MV-4-11 (cell line): Measurements from ENCODE around the gene PLCL1.

Experiments
- DNase-seq: peaks from one replicate; lab custom pipeline; 2025; lab: John Stamatoyannopoulos, UW

PLCL1 gene

GRCh38 chr2:197857476-197858107, 53.2 kb downstream of the PLCL1 start:
- peak; percentile 57 for DNase-seq

GRCh38 chr2:197858607-197859140, 54.3 kb downstream of the PLCL1 start:
- no peak for DNase-seq

GRCh38 chr2:197862246-197862955, 58.0 kb downstream of the PLCL1 start:
- no peak for DNase-seq

- DNase-seq = no peak
Observed at GRCh38 chr2:197863744-197864143, 59.4 kb downstream of the PLCL1 start.

GRCh38 chr2:197866455-197866854, 62.1 kb downstream of the PLCL1 start:
- no peak for DNase-seq

- DNase-seq = no peak
Observed at GRCh38 chr2:197867033-197867432, 62.6 kb downstream of the PLCL1 start.

GRCh38 chr2:197867624-197868023, 63.2 kb downstream of the PLCL1 start:
- no peak for DNase-seq

- no peak for DNase-seq
Observed at GRCh38 chr2:197868206-197868605, 63.8 kb downstream of the PLCL1 start.

- DNase-seq = no peak
Observed at GRCh38 chr2:197869041-197869440, 64.6 kb downstream of the PLCL1 start.

- no peak for DNase-seq
Observed at GRCh38 chr2:197869501-197870111, 65.2 kb downstream of the PLCL1 start.

GRCh38 chr2:197870137-197870536, 65.7 kb downstream of the PLCL1 start:
- no peak for DNase-seq

GRCh38 chr2:197871780-197872456, 67.5 kb downstream of the PLCL1 start:
- no peak for DNase-seq

- DNase-seq = peak; percentile 4
Observed at GRCh38 chr2:197873293-197873701, 68.9 kb downstream of the PLCL1 start.

- DNase-seq = no peak
Observed at GRCh38 chr2:197875763-197876162, 71.4 kb downstream of the PLCL1 start.

- no peak for DNase-seq
Observed at GRCh38 chr2:197876524-197876923, 72.1 kb downstream of the PLCL1 start.

- DNase-seq = no peak
Observed at GRCh38 chr2:197877038-197877437, 72.6 kb downstream of the PLCL1 start.

GRCh38 chr2:197878792-197879191, 74.4 kb downstream of the PLCL1 start:
- DNase-seq = no peak

- DNase-seq = no peak
Observed at GRCh38 chr2:197879812-197880408, 75.5 kb downstream of the PLCL1 start.

GRCh38 chr2:197883354-197884032, 79.1 kb downstream of the PLCL1 start:
- DNase-seq = no peak

- no peak for DNase-seq
Observed at GRCh38 chr2:197884252-197884651, 79.9 kb downstream of the PLCL1 start.

- DNase-seq = no peak
Observed at GRCh38 chr2:197885126-197885525, 80.7 kb downstream of the PLCL1 start.

GRCh38 chr2:197885587-197885986, 81.2 kb downstream of the PLCL1 start:
- DNase-seq = no peak
